Spleen (tissue), 7 donors: ENCODE measurements around the gene VIL1.

Source experiments
- CTCF ChIP-seq, 11 experiments: fragments of 200-600 bp in 7 of 11; fragments of 450-650 bp in 4 of 11; sonication (generic) in 4 of 11; IDR thresholded peaks in 8 of 11; conservative IDR thresholded peaks in 3 of 11; 1 replicate in 7 of 11; 2 replicates in 4 of 11; pipeline versions ENCODE4 v1.4.0 to v1.8.0; 2016 to 2021; ENCODE audit warnings: antibody characterized with exemption in 11 of 11, inconsistent platforms in 4 of 11, mild to moderate bottlenecking in 1 of 11
- POLR2A ChIP-seq, 3 donors: fragments of 450-650 bp; IDR thresholded peaks; one replicate each; pipeline ENCODE4 v1.5.1; 2017; ENCODE audit warnings: antibody characterized with exemption in 3 of 3, mild to moderate bottlenecking in 1 of 3
- donor health status: DM: no; HTN: no; CAD: no; lungs with moderate emphysema.
- donor health status: DM: no; HTN: no; CAD: no.
- donor health status: DM: no; HTN: no; CAD: no.

GRCh38 chr2:218374795-218375194 is 44.1 kb upstream of the VIL1 start:
- no peak for TF ChIP-seq POLR2A (IDR thresholded peaks at IDR 0.05)
- TF ChIP-seq CTCF (IDR thresholded peaks at IDR 0.05 in 8 of 11, conservative IDR thresholded peaks at IDR 0.05 in 3 of 11): no peak
